ENCODE measurements around the gene EVI5.

The EVI5 gene

GRCh38 chr1:92711473-92712165 lies 73.3 kb downstream of the EVI5 start:
- no peak for ATAC-seq (ENCODE audit: insufficient read depth, low read depth)
- Histone ChIP-seq H3K9me3 (ENCODE audit: insufficient read depth, low read length, severe bottlenecking) (no peaks in the 10 kb centered on the region), H3K4me2 (ENCODE audit: insufficient read depth, low read length) (no peak overlapping the region)

GRCh38 chr1:92709738-92710137 lies 75.2 kb downstream of the EVI5 start:
- Histone ChIP-seq H3K4me2 (ENCODE audit: insufficient read depth, low read length) (no peak overlapping the region), H3K4me1 (ENCODE audit: insufficient read depth, low read length) (no peaks in the 10 kb centered on the region), H3K4me3 (ENCODE audit: low read depth in 1 of 2, low read length in 2 of 2) (no peak overlapping the region), H2AFZ (ENCODE audit: low read depth, low read length) (no peak overlapping the region), H3K27me3 (ENCODE audit: insufficient read depth, low read length, poor library complexity) (no peaks in the 10 kb centered on the region), H3K79me2 (ENCODE audit: insufficient read depth, low read length) (no peaks in the 10 kb centered on the region), H3K9ac (ENCODE audit: low read depth, low read length) (no peak overlapping the region), H4K20me1 (ENCODE audit: insufficient read depth, low read length) (no peaks in the 10 kb centered on the region), H3K27ac (ENCODE audit: low read length) (no peak overlapping the region), H3K36me3 (ENCODE audit: insufficient read depth, low read length) (no peaks in the 10 kb centered on the region), H3K9me3 (ENCODE audit: insufficient read depth, low read length, severe bottlenecking) (no peaks in the 10 kb centered on the region)
- TF ChIP-seq EZH2 (IDR thresholded peaks at IDR 0.05; ENCODE audit: borderline replicate concordance, low read depth, low read length, severe bottlenecking): no peak
- TF ChIP-seq CTCF (IDR thresholded peaks at IDR 0.05; ENCODE audit: borderline replicate concordance, extremely low read depth, low read length, poor library complexity, severe bottlenecking): no peak
- no peak for ATAC-seq (ENCODE audit: insufficient read depth, low read depth)
- DNase-seq: no peak

More at GRCh38 chr1:92711473-92712165, 73.3 kb downstream of the EVI5 start:
- Histone ChIP-seq H3K9ac (ENCODE audit: low read depth, low read length) (no peak overlapping the region), H3K27ac (ENCODE audit: low read length) (no peak overlapping the region), H3K79me2 (ENCODE audit: insufficient read depth, low read length) (no peaks in the 10 kb centered on the region), H4K20me1 (ENCODE audit: insufficient read depth, low read length) (no peaks in the 10 kb centered on the region), H3K27me3 (ENCODE audit: insufficient read depth, low read length, poor library complexity) (no peaks in the 10 kb centered on the region), H3K36me3 (ENCODE audit: insufficient read depth, low read length) (no peaks in the 10 kb centered on the region), H3K4me1 (ENCODE audit: insufficient read depth, low read length) (no peaks in the 10 kb centered on the region), H3K4me3 (ENCODE audit: low read depth in 1 of 2, low read length in 2 of 2) (no peak overlapping the region), H2AFZ (ENCODE audit: low read depth, low read length) (no peak overlapping the region)
- no peak for DNase-seq
- TF ChIP-seq CTCF (IDR thresholded peaks at IDR 0.05; ENCODE audit: borderline replicate concordance, extremely low read depth, low read length, poor library complexity, severe bottlenecking) (no peak), EZH2 (IDR thresholded peaks at IDR 0.05; ENCODE audit: borderline replicate concordance, low read depth, low read length, severe bottlenecking) (no peak)

DNA sequence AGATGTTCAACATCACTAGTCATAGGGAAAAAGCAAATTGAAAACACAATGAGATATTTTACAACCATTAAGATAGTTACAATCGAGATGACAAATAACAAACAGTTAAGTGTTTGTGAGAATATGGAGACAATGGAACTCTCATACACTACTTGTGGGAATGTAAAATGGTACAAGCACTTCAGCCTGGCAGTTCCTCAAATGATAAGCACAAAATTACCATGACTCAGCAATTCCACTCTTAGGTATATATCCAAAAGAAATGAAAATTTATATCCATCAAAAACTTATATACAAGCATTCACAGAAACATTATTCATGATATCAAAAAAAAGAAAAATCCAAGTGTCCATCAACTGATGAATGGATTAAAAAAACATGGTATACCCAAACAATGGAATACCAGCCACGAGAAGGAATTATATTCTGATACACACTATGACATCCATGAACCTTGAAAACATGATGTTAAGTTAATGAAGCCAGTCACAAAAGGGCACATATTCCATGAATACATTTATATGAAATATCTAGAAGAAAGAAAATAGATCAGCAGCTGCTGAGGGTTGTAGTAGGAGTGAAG lies 76.4 kb downstream of the EVI5 start:
- no peaks in the 10 kb centered on the region for H3K27me3 ChIP-seq (ENCODE audit: insufficient read depth, low read length, poor library complexity)
- no peaks in the 10 kb centered on the region for H3K9me3 ChIP-seq (ENCODE audit: insufficient read depth, low read length, severe bottlenecking)
- TF ChIP-seq CTCF (IDR thresholded peaks at IDR 0.05; ENCODE audit: borderline replicate concordance, extremely low read depth, low read length, poor library complexity, severe bottlenecking): no peak
- no peak for TF ChIP-seq EZH2 (IDR thresholded peaks at IDR 0.05; ENCODE audit: borderline replicate concordance, low read depth, low read length, severe bottlenecking)
- H2AFZ ChIP-seq (ENCODE audit: low read depth, low read length): no peak overlapping the region
- no peaks in the 10 kb centered on the region for H3K4me1 ChIP-seq (ENCODE audit: insufficient read depth, low read length)
- no peak overlapping the region for H3K9ac ChIP-seq (ENCODE audit: low read depth, low read length)
- ATAC-seq (ENCODE audit: insufficient read depth, low read depth): no peak
- no peak for DNase-seq
- H4K20me1 ChIP-seq (ENCODE audit: insufficient read depth, low read length): no peaks in the 10 kb centered on the region
- H3K4me2 ChIP-seq (ENCODE audit: insufficient read depth, low read length): no peak overlapping the region
- H3K79me2 ChIP-seq (ENCODE audit: insufficient read depth, low read length): no peaks in the 10 kb centered on the region
- H3K4me3 ChIP-seq (ENCODE audit: low read depth in 1 of 2, low read length in 2 of 2): no peak overlapping the region
- no peaks in the 10 kb centered on the region for H3K36me3 ChIP-seq (ENCODE audit: insufficient read depth, low read length)
- H3K27ac ChIP-seq (ENCODE audit: low read length): no peak overlapping the region

Data from DND-41 (cell line).